ENCODE results near the gene LYZ.

Gene LYZ

DNA sequence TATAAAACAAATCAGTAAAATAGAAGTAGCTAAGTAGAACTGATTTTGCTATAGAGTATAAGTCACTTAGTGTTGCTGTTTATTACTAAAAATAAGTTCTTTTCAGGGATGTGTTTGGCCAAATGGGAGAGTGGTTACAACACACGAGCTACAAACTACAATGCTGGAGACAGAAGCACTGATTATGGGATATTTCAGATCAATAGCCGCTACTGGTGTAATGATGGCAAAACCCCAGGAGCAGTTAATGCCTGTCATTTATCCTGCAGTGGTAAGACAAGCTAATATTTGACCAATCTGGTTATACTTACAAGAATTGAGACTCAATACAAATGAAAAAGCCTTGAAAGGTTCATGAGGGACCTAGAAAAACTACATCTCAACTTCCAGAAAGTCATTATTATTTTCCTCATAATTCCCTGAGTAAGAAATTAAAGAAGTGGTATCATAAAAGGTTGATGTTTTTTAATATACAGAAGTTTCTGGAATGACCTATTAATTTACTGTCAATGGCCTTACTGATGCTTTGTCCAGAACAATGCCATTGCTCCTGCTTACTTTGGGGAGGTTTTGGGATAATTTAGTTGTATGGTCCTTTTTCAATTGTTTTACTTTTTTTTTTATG, 1.9 kb downstream of the LYZ start:
- no peaks in the 10 kb centered on the region for H3K36me3 Mint-ChIP-seq
- no peaks in the 10 kb centered on the region for H3K27me3 Mint-ChIP-seq
- ATAC-seq (replicated peaks) = no peak
- no peaks in the 10 kb centered on the region for H3K9me3 Mint-ChIP-seq
- peaks cover 5 to 8% of the 10 kb centered on the region in 2 donors for H3K4me1 Mint-ChIP-seq
- DNase-seq = no peak
- H3K27ac Mint-ChIP-seq = no peak overlapping the region
- no peak overlapping the region for H3K4me3 Mint-ChIP-seq

DNA sequence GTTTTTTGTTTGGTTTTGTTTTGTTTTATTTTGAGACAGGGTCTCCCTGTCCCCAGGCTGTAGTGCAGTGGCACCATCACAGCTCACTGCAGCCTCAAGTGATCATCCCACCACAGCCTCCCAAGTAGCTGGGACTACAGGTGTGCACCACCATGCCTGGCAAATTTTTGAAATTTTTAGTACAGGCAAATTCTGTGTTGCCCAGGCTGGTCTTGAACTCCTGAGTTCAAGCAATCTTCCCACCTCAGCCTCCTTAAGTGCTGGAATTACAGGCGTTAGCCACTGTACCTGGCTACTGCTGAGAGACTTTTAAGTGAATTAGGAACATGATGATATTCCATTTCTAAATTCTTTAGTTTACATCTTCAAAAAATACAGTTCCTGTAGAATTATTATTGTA, 2.6 kb downstream of the LYZ start:
- Mint-ChIP-seq H3K4me3 (no peak overlapping the region), H3K9me3 (no peaks in the 10 kb centered on the region), H3K27ac (no peak overlapping the region), H3K4me1 (peaks cover 5 to 8% of the 10 kb centered on the region in 2 donors), H3K36me3 (no peaks in the 10 kb centered on the region), H3K27me3 (no peaks in the 10 kb centered on the region)
- DNase-seq (no peak), ATAC-seq (replicated peaks) (no peak)

DNA sequence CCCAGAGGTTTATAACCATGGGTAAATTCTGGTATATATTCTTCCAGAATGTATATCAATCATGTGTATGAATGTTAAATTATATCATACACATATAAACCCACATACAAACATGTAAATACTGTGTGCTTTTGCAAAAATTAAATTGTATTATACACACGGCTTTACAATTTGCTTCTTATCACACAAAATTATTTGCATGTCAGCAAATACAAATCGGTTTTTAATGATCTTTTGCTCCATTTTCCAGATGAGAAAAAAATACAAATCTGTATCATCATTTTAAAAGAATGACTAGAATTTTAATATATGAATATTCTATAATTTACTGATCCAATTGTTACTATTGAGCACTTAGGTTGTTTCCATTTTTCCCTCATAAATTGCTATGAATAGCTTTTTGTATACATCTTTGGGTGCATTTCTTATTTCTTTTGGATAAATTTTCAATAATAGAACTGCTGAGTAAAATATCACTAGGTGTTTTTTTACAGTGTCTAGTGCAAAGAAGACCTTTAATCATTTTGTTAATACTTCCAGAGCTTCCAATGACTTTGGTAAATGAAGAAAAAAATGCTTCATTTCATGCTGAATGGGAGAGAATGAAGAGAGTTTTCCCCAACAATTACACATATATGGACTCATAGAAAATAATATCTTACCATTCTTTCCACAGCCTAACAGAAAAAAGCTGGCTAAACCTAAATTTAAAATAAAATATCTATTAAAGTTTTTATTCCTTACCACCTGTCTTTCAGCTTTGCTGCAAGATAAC, 3.5 kb downstream of the LYZ start:
- no peaks in the 10 kb centered on the region for H3K27me3 Mint-ChIP-seq
- H3K9me3 Mint-ChIP-seq = no peaks in the 10 kb centered on the region
- no peak for DNase-seq
- H3K4me1 Mint-ChIP-seq = peaks cover 5 to 8% of the 10 kb centered on the region in 2 donors
- H3K4me3 Mint-ChIP-seq = no peak overlapping the region
- ATAC-seq (replicated peaks) = no peak
- no peak overlapping the region for H3K27ac Mint-ChIP-seq
- no peaks in the 10 kb centered on the region for H3K36me3 Mint-ChIP-seq

DNA sequence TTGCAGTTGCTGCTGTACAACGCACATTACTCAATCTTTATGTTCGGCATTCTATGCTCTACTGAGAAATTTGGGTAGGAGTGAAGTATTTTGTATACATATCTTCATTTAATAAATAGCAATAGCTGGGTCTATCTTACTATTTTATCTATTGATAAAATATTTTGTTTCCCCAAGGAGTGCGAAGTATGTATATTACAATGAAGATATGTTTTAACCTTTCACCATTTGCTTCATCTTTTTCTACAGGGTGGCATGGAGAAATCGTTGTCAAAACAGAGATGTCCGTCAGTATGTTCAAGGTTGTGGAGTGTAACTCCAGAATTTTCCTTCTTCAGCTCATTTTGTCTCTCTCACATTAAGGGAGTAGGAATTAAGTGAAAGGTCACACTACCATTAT, 4.7 kb downstream of the LYZ start:
- Mint-ChIP-seq H3K4me3 (no peak overlapping the region), H3K27ac (no peak overlapping the region), H3K36me3 (no peaks in the 10 kb centered on the region), H3K27me3 (no peaks in the 10 kb centered on the region), H3K9me3 (no peaks in the 10 kb centered on the region), H3K4me1 (peaks cover 7 to 13% of the 10 kb centered on the region in 2 donors)
- DNase-seq = no peak
- no peak for ATAC-seq (replicated peaks)

- no peaks in the 10 kb centered on the region for H3K27me3 Mint-ChIP-seq
Observed at GRCh38 chr12:69354172-69354555, 6.0 kb downstream of the LYZ start.

GRCh38 chr12:69354556-69355187, 6.5 kb downstream of the LYZ start:
- no peak overlapping the region for H3K27ac Mint-ChIP-seq
- H3K4me3 Mint-ChIP-seq = no peak overlapping the region
- ATAC-seq (replicated peaks) (no peak), DNase-seq (no peak)
- no peaks in the 10 kb centered on the region for H3K27me3 Mint-ChIP-seq
- H3K4me1 Mint-ChIP-seq = peaks cover 10 to 16% of the 10 kb centered on the region in 2 donors
- no peaks in the 10 kb centered on the region for H3K9me3 Mint-ChIP-seq
- peaks cover 0 to 3% of the 10 kb centered on the region in 2 donors for H3K36me3 Mint-ChIP-seq

More at GRCh38 chr12:69354172-69354555, 6.0 kb downstream of the LYZ start:
- Mint-ChIP-seq H3K4me1 (peaks cover 6 to 11% of the 10 kb centered on the region in 2 donors), H3K36me3 (no peaks in the 10 kb centered on the region), H3K9me3 (no peaks in the 10 kb centered on the region), H3K4me3 (no peak overlapping the region), H3K27ac (no peak overlapping the region)
- ATAC-seq (replicated peaks) (no peak), DNase-seq (no peak)

DNA sequence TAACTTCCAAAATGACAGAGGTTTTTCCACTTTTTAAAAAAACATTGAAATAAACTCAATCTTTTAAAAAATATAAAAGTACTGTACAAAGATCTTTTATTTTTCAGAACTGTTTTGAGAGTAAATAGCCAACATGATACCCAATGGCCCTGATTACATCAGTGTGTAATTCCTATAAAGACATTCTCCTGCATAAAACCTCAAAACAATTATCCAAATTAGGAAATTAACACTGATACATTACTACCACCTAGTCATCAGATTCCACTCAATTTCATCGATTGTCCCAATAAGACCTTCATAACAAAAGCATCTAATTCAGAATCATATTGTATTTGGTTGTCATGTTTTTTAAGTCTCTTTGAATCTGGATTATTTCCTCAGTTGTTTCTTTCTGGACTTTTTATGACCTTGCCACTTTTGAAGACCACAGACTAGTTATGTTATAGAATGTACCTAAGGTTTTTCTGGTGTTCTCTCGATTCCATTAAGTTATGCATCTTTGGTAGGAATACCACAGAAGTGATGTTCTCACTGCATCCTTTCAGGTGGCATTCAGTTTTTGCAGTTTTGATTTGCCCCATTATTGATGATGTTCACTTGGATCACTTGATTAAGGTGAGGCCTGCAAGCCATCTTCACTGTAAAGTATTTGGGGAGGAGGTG, 7.3 kb downstream of the LYZ start:
- Mint-ChIP-seq H3K4me1 (peaks cover 12 to 23% of the 10 kb centered on the region in 2 donors), H3K27me3 (no peaks in the 10 kb centered on the region), H3K9me3 (no peaks in the 10 kb centered on the region), H3K36me3 (peaks cover 0 to 6% of the 10 kb centered on the region in 2 donors), H3K4me3 (no peak overlapping the region), H3K27ac (no peak overlapping the region)
- no peak for DNase-seq
- ATAC-seq (replicated peaks) = no peak

GRCh38 chr12:69359531-69360347, 11.6 kb downstream of the LYZ start, which contains the start of gene YEATS4:
TSS of gene YEATS4 (plus strand) at chr12:69359743. CDS start at chr12:69359973, 230 bp downstream.
- ATAC-seq (replicated peaks) (peak; percentile 87 to 90), DNase-seq (peak; percentile 86)
- Mint-ChIP-seq H3K27ac (peak within 1 kb of the TSS; percentile 98), H3K4me3 (peak within 1 kb of the TSS; percentile 83 to 90), H3K36me3 (peaks cover 3 to 6% of the 10 kb centered on the region in 2 donors), H3K9me3 (no peaks in the 10 kb centered on the region), H3K4me1 (peaks cover 14 to 29% of the 10 kb centered on the region in 2 donors), H3K27me3 (no peaks in the 10 kb centered on the region)

DNA sequence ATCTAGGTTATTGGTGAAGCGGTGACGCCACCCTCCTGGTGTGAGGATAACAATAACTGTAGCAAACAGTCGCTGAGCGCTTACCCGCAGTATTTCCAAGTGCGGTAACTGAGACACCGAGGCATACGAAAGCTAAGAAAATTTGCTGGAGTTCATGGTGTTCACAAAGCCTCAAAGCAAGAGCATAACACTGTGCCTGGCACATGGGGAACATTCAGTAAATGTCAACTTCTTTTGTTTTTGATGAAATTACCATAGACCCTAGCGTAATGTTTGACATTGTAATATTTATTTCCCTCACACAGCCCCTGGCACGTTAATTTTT, 12.1 kb downstream of the LYZ start:
- no peaks in the 10 kb centered on the region for H3K9me3 Mint-ChIP-seq
- DNase-seq = no peak
- H3K36me3 Mint-ChIP-seq = peaks cover 3 to 6% of the 10 kb centered on the region in 2 donors
- H3K27me3 Mint-ChIP-seq = no peaks in the 10 kb centered on the region
- H3K4me3 Mint-ChIP-seq = peak overlapping the region; percentile 83 to 90
- ATAC-seq (replicated peaks) = no peak
- peak overlapping the region; percentile 98 for H3K27ac Mint-ChIP-seq
- H3K4me1 Mint-ChIP-seq = peaks cover 14 to 29% of the 10 kb centered on the region in 2 donors

DNA sequence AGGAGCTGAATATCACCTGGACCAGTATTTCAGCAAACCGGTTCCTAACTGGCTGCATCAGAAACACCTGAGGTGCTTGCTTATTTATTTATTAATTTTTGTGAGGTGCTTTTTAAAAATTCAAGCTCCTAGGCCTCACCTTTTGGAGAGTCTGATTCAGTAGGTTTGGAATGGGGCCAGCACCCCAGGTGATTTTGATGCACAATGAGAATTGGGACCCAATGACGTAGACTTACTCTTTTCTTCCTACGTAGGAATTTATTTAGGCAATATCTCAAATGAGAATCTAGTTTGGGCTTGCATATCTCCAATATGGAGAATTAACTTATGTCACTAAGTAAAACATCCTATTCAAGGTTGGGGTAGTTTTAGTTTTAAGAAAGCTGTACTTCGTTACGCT, 18.6 kb downstream of the LYZ start:
- H3K4me1 Mint-ChIP-seq = no peaks in the 10 kb centered on the region
- peaks cover 18 to 26% of the 10 kb centered on the region in 2 donors for H3K36me3 Mint-ChIP-seq
- ATAC-seq (replicated peaks) (no peak), DNase-seq (no peak)
- H3K27me3 Mint-ChIP-seq = no peaks in the 10 kb centered on the region
- no peaks in the 10 kb centered on the region for H3K9me3 Mint-ChIP-seq
- no peak overlapping the region for H3K4me3 Mint-ChIP-seq
- H3K27ac Mint-ChIP-seq = no peak overlapping the region

DNA sequence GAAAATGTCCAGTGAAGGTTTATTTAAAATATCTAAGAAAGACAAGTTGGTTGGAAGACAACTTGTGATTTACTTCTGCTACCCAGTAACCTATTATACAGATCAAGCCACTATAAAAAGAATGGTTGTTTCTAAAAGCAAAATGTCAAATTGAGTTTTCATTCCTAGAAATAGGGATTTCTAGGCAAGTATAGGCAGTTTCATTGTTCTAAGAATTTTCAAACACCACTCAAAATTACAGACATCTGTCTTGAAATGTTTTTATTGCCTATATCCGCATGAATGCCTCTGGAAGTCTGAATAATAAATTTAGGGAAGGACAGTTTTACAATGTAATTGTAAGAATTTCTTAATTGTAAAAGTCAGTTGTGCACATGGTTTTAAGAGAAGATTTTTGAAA, 20.0 kb downstream of the LYZ start:
- ATAC-seq (replicated peaks) (no peak), DNase-seq (no peak)
- no peaks in the 10 kb centered on the region for H3K4me1 Mint-ChIP-seq
- H3K27ac Mint-ChIP-seq = no peak overlapping the region
- H3K36me3 Mint-ChIP-seq = peaks cover 28 to 38% of the 10 kb centered on the region in 2 donors
- no peaks in the 10 kb centered on the region for H3K9me3 Mint-ChIP-seq
- H3K27me3 Mint-ChIP-seq = no peaks in the 10 kb centered on the region
- no peak overlapping the region for H3K4me3 Mint-ChIP-seq

DNA sequence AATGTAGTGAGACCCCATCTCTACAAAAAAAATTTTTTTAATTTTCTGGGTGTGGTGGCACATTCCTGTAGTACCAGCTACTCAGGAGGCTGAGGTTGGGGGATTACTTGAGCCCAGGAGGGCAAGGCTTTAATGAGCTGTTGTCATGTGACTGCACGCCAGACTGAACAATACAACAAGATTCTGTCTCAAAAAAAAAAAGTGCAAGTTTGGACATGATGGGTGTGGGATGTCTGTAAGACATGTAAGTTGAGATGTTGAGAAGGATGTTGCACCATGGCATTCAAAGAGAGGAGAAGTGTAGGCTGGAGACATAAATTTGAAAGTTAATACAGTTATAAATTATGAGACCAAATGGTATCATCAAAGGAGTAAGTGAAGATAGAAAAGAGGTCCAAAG, 34.9 kb downstream of the LYZ start:
- H3K27me3 Mint-ChIP-seq = no peaks in the 10 kb centered on the region
- no peak for DNase-seq
- H3K36me3 Mint-ChIP-seq = peaks cover 44 to 58% of the 10 kb centered on the region in 2 donors
- H3K4me1 Mint-ChIP-seq = peaks cover 8 to 12% of the 10 kb centered on the region in 2 donors
- H3K4me3 Mint-ChIP-seq = no peak overlapping the region
- no peaks in the 10 kb centered on the region for H3K9me3 Mint-ChIP-seq
- no peak overlapping the region for H3K27ac Mint-ChIP-seq
- ATAC-seq (replicated peaks) = no peak

GRCh38 chr12:69385038-69385437, 36.9 kb downstream of the LYZ start:
- ATAC-seq (replicated peaks) = no peak

DNA sequence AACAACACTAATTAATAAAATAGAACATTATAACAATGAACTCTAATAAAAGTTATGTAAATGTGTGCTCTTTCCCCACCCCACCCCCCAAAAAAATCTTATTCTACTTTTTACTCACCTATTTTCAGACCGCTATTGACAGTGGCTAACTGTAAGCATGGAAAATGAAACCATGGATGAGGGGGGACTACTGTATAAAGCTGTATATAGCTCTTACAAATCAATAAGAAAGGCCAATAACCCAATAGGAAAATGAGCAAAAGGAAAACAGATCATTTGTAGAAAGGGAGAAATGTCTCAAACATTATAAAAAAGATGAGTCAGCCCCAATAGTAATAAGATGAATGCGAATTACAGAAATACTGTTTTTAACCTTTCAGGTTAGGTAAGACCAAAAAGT, 38.7 kb downstream of the LYZ start:
- Mint-ChIP-seq H3K36me3 (peaks cover 33 to 43% of the 10 kb centered on the region in 2 donors), H3K27ac (no peak overlapping the region), H3K27me3 (no peaks in the 10 kb centered on the region), H3K4me1 (peaks cover 4 to 5% of the 10 kb centered on the region in 2 donors), H3K9me3 (no peaks in the 10 kb centered on the region), H3K4me3 (no peak overlapping the region)
- ATAC-seq (replicated peaks) (no peak), DNase-seq (no peak)

More at GRCh38 chr12:69385038-69385437, 36.9 kb downstream of the LYZ start:
- no peak overlapping the region for H3K27ac Mint-ChIP-seq
- H3K9me3 Mint-ChIP-seq = no peaks in the 10 kb centered on the region
- no peaks in the 10 kb centered on the region for H3K27me3 Mint-ChIP-seq
- peaks cover 36 to 46% of the 10 kb centered on the region in 2 donors for H3K36me3 Mint-ChIP-seq
- H3K4me3 Mint-ChIP-seq = no peak overlapping the region
- H3K4me1 Mint-ChIP-seq = peaks cover 4 to 5% of the 10 kb centered on the region in 2 donors
- DNase-seq = no peak

Data from stimulated activated naive B cell treated with anti-CD40 and anti-IgM and Interleukin-4, amounts not matched to agents 10 μg/mL and 1 μg/mL and 100 μg/mL, for 72 hours (primary cell).